ENCODE data around the gene RAB35.

The RAB35 gene

GRCh38 chr12:120090206-120090605 lies 26.3 kb downstream of the RAB35 start:
- in situ Hi-C loops (cut with MboI; ENCODE audit: low sequenced_read_pairs) = no loop called here

GRCh38 chr12:120089796-120090195 lies 26.8 kb downstream of the RAB35 start:
- in situ Hi-C loops (cut with MboI; ENCODE audit: low sequenced_read_pairs) = no loop called here

GRCh38 chr12:120089105-120089504 lies 27.4 kb downstream of the RAB35 start:
- in situ Hi-C loops (cut with MboI; ENCODE audit: low sequenced_read_pairs) = no loop called here

- in situ Hi-C loops (cut with MboI; ENCODE audit: low sequenced_read_pairs) = no loop called here
Observed at GRCh38 chr12:120086801-120087621, 29.5 kb downstream of the RAB35 start.

- in situ Hi-C loops (cut with MboI; ENCODE audit: low sequenced_read_pairs) = no loop called here
Observed at GRCh38 chr12:120085920-120086645, 30.5 kb downstream of the RAB35 start.

GRCh38 chr12:120081641-120082040 lies 34.9 kb downstream of the RAB35 start:
- in situ Hi-C loops (cut with MboI; ENCODE audit: low sequenced_read_pairs) = no loop called here

GRCh38 chr12:120079411-120080400 lies 36.8 kb downstream of the RAB35 start:
- in situ Hi-C loops (cut with MboI; ENCODE audit: low sequenced_read_pairs) = no loop called here

GRCh38 chr12:120078868-120079267 lies 37.7 kb downstream of the RAB35 start:
- in situ Hi-C loops (cut with MboI; ENCODE audit: low sequenced_read_pairs) = no loop called here

- in situ Hi-C loops (cut with MboI; ENCODE audit: low sequenced_read_pairs) = no loop called here
Observed at GRCh38 chr12:120077260-120077659, 39.3 kb downstream of the RAB35 start.

GRCh38 chr12:120076651-120077050 lies 39.9 kb downstream of the RAB35 start:
- in situ Hi-C loops (cut with MboI; ENCODE audit: low sequenced_read_pairs) = no loop called here

GRCh38 chr12:120075034-120075616 lies 41.4 kb downstream of the RAB35 start:
- in situ Hi-C loops (cut with MboI; ENCODE audit: low sequenced_read_pairs) = no loop called here

GRCh38 chr12:120072472-120073249 lies 43.9 kb downstream of the RAB35 start:
- in situ Hi-C loops (cut with MboI; ENCODE audit: low sequenced_read_pairs) = no loop called here

GRCh38 chr12:120071493-120072020 lies 45.0 kb downstream of the RAB35 start:
- in situ Hi-C loops (cut with MboI; ENCODE audit: low sequenced_read_pairs) = no loop called here

GRCh38 chr12:120069278-120069677 lies 47.3 kb downstream of the RAB35 start:
- in situ Hi-C loops (cut with MboI; ENCODE audit: low sequenced_read_pairs) = no loop called here

- in situ Hi-C loops (cut with MboI; ENCODE audit: low sequenced_read_pairs) = no loop called here
Observed at GRCh38 chr12:120067901-120068300, 48.7 kb downstream of the RAB35 start.

GRCh38 chr12:120067084-120067869 lies 49.3 kb downstream of the RAB35 start:
- in situ Hi-C loops (cut with MboI; ENCODE audit: low sequenced_read_pairs) = no loop called here

- in situ Hi-C loops (cut with MboI; ENCODE audit: low sequenced_read_pairs) = no loop called here
Observed at GRCh38 chr12:120066341-120066740, 50.2 kb downstream of the RAB35 start.

- in situ Hi-C loops (cut with MboI; ENCODE audit: low sequenced_read_pairs) = no loop called here
Observed at GRCh38 chr12:120065472-120065871, 51.1 kb downstream of the RAB35 start.

Data from HL-60/S4 treated with retinoic acid at 250 ng/mL for 4 days and 3 days (cell line).